Epithelial cell of prostate (primary cell): Measurements from ENCODE around the gene COX20.

ENCODE experiments used
- DNase-seq: peaks from one replicate; pipeline ENCODE4 v3.0.0-alpha.2; 2011; ENCODE audit warnings: low read depth, low spot score
- H3K27ac ChIP-seq: fragments of 450-650 bp; 2 replicates; pipeline ENCODE4 v1.5.1; 2017; ENCODE audit warnings: mild to moderate bottlenecking

Gene COX20

GRCh38 chr1:244850099-244850852 lies 14.8 kb downstream of the COX20 start:
- no peak overlapping the region for H3K27ac ChIP-seq
- no peak for DNase-seq

- no peak for DNase-seq
- H3K27ac ChIP-seq: no peak overlapping the region
Measured at GRCh38 chr1:244850896-244851295, 15.4 kb downstream of the COX20 start.

- H3K27ac ChIP-seq: no peak overlapping the region
- no peak for DNase-seq
Measured at GRCh38 chr1:244851546-244852231, 16.2 kb downstream of the COX20 start.

GRCh38 chr1:244852694-244853093 lies 17.2 kb downstream of the COX20 start:
- no peak overlapping the region for H3K27ac ChIP-seq
- no peak for DNase-seq

GRCh38 chr1:244854166-244854565 lies 18.7 kb downstream of the COX20 start:
- no peak for DNase-seq
- H3K27ac ChIP-seq: no peak overlapping the region

GRCh38 chr1:244854865-244855578 lies 19.6 kb downstream of the COX20 start:
- DNase-seq: no peak
- no peak overlapping the region for H3K27ac ChIP-seq

- DNase-seq: no peak
- H3K27ac ChIP-seq: no peak overlapping the region
Measured at GRCh38 chr1:244857761-244858160, 22.3 kb downstream of the COX20 start.

- DNase-seq: no peak
- H3K27ac ChIP-seq: no peak overlapping the region
Measured at GRCh38 chr1:244858357-244858756, 22.9 kb downstream of the COX20 start.

GRCh38 chr1:244860078-244860477 lies 24.6 kb downstream of the COX20 start:
- H3K27ac ChIP-seq: no peak overlapping the region
- no peak for DNase-seq

GRCh38 chr1:244860914-244861610 lies 25.6 kb downstream of the COX20 start:
- DNase-seq: no peak
- H3K27ac ChIP-seq: peak overlapping the region; percentile 97

GRCh38 chr1:244861683-244862082 lies 26.2 kb downstream of the COX20 start:
- DNase-seq: no peak
- H3K27ac ChIP-seq: peak overlapping the region; percentile 97

- DNase-seq: no peak
- peak overlapping the region; percentile 97 for H3K27ac ChIP-seq
Measured at GRCh38 chr1:244862354-244862698, 26.9 kb downstream of the COX20 start.

GRCh38 chr1:244862699-244863490 lies 27.4 kb downstream of the COX20 start:
- peak; percentile 51 for DNase-seq

GRCh38 chr1:244863491-244864252 lies 28.2 kb downstream of the COX20 start:
- peak overlapping the region; percentile 97 for H3K27ac ChIP-seq
- no peak for DNase-seq

More at GRCh38 chr1:244862699-244863490, 27.4 kb downstream of the COX20 start:
- H3K27ac ChIP-seq: peak overlapping the region; percentile 97

GRCh38 chr1:244864253-244865027 lies 29.0 kb downstream of the COX20 start, which contains the start of gene HNRNPU:
HNRNPU (minus strand) TSS chr1:244864543; CDS start chr1:244864307, 236 bp downstream.
- peak; percentile 87 for DNase-seq
- peak within 1 kb of the TSS; percentile 97 for H3K27ac ChIP-seq

GRCh38 chr1:244865028-244865371 lies 29.5 kb downstream of the COX20 start:
- H3K27ac ChIP-seq: peak overlapping the region; percentile 97
- no peak for DNase-seq

GRCh38 chr1:244865820-244866219 lies 30.4 kb downstream of the COX20 start:
- no peak overlapping the region for H3K27ac ChIP-seq
- DNase-seq: no peak

GRCh38 chr1:244866355-244866754 lies 30.9 kb downstream of the COX20 start:
- H3K27ac ChIP-seq: no peak overlapping the region
- DNase-seq: no peak
